HG02973 (cell line): Measurements from ENCODE around the gene SLC49A3.
"Not testable (repeated sequence)": the region's sequence is repeated elsewhere in the genome, so short reads cannot be mapped to it uniquely, and the experiment has no call there.

Experiments
- ATAC-seq: cut with Tn5 transposase; IDR thresholded peaks from one replicate; pipeline ENCODE4 v1.9.1; 2021; ENCODE audit warnings: moderate library complexity; ENCODE audit not compliant: unreplicated experiment

SLC49A3 gene

DNA sequence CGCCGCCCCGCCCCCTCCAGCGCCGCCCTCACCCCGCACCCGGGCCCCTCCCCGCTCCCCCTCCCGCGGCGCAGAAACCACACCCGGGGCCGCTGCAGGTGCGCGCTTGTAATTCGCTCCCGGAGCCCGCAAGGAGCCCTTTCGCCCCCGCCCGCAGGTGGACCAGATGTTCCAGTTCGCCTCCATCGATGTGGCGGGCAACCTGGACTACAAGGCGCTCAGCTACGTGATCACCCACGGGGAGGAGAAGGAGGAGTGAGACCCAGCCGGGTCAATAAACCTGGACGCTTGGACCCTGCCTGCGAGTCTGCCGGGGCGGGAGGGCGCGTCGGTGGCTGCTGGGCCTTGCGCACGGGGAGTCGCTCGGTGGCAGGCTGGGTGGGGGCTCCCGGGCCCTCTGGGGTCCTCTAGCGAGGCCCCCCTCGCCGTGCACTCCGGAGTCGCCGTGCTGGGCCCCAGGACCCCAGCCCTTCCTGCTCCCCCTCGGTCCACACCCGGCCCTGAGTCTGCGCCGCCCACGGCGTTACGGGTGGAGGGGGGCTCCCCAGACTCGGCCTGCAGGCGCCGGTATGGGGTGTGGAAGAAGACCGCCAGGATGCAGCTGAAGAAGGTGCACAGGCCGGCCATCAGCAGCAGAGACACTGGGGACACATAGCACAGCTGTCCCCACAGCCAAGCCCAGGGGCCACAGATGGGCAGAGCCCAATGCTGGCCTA is 7.1 kb downstream of the SLC49A3 start:
- no peak for ATAC-seq

DNA sequence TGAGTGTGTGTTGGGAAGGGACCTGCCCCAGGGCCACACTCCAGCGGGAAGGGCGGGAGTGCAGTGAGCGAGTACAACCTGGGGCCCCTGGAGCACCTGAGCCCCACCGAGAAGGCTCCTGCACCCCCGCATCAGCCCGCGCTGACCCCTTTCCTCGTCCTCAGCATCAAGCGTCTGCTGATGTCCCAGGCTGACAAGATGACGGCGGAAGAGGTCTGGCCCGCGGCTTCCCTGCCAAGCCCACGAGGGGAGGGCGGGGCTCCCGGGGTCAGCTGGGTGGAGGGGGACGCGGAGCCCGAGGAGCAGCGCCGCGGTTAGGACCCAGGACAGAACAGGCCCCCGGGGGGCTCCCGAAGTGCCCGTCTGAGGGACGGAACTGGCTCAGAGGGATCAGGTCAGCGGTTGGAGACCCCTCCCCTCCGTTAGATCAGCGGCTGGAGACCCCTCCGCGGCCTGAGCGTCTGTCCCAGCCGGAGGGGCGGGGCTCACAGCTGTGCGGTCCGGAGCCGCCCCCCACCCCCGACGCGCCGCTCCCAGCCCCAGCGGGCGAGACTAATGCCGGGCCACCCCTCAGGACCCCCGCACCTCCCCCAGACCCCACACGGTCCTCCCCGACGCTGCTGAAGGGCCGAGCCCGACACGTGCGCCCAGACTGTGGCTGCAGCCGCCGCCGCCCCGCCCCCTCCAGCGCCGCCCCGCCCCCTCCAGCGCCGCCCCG is 7.9 kb downstream of the SLC49A3 start:
- ATAC-seq: no peak

DNA sequence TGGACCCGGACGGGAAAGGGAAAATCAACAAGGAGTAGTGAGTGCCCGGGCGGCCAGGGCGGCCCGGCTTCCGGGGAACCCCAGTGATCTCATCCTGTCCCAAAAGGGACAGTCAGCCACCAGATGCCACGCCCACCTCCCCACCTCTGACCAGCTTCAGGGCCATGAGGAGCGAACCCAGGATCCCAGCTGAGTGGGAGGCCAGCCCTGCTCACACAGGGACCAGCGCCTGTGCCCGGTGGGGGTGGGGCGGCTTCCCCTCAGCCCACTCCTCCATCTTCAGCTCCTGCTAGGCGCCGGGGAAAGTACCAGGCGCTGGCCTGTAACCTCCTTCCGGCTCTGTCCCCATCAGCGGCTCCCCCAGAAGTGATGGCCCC is 8.4 kb downstream of the SLC49A3 start:
- no peak for ATAC-seq

DNA sequence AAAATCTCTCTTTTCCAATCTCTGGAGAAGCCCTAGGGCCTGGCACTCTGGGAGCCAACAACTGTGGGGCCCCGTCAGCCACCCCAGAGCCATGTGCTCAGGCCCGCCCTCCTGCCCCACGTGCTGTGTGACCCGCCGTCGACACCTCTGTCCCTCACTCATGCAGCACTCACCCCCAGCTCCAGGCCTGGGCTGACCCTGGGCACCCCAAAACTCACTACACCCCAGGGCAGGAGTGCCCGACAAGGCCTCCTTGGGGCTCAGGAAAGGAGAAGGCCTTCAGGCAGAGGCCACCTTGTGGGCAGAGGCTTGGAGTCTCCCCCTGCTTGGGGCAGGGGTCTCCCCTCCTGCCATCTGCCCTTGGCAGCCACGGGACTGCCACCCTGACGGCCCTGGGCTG is 8.9 kb downstream of the SLC49A3 start:
- ATAC-seq: no peak

DNA sequence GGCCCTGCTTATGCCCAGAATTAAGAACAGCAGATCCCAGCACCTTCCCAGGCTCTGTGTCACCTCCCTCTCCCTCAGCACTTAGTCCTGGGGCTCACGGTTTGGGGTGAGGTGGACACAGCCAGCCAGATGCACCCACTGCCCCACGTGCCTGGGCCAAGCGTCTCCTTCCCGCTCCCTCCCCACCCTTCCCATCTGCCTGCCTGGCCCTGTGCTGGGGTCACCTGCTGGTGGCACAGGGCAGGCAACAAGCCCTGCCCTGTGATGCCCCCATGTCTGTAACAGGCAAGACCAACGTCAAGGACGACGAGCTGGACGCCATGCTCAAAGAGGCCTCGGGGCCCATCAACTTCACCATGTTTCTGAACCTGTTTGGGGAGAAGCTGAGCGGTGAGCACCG is 9.3 kb downstream of the SLC49A3 start:
- ATAC-seq: no peak

DNA sequence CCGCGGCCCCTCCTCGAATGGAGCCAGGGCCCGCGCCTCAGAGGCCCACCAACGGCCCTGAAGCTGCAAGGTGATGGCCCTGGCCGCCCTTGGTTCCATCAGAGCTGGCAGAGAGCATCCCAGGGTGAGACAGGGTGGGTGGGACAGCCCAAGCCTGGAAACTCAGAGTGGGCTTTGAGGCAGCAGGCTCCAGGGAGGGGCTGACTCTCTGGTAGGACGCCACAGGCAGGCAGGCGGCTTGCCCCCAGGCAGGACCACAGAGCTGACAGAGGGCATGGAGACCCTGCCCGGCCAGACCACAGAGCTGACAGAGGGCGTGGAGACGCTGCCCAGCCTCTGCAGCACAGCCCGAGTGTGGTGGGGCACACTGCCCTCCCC is 9.9 kb downstream of the SLC49A3 start:
- ATAC-seq: no peak

DNA sequence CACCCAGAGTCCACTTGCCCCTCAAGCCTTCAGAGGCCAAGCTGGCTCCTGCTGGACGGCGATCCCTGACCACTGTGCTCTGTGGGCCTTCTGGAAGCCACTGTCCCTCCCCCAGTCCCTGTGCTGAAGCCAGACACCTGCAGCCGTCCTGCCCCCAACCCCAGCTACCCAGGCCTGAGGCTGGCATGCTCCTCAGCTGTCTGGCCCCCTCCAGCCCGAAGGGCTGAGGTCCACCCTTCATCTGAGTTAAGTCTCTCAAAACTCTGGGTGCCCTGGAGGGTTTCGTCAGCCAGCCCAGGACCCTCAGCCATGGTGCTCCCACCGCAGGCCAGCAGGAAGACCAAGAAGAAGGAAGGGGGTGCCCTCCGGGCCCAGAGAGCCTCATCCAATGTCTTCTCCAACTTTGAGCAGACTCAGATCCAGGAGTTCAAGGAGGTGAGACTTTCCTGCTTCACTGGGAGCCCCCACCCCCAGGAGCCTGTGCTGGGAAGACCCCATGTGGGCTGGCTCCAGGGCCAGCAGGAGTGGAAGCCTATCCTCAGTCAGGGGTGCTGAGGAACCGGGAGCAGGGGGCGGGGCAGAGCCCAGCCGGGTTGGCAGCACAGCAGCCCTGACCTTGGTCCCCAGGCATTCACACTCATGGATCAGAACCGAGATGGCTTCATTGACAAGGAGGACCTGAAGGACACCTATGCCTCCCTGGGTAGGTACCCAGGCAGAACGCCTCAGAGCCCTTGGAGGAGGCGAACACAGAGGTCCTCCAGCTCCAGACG is 10.4 kb downstream of the SLC49A3 start:
- no peak for ATAC-seq

DNA sequence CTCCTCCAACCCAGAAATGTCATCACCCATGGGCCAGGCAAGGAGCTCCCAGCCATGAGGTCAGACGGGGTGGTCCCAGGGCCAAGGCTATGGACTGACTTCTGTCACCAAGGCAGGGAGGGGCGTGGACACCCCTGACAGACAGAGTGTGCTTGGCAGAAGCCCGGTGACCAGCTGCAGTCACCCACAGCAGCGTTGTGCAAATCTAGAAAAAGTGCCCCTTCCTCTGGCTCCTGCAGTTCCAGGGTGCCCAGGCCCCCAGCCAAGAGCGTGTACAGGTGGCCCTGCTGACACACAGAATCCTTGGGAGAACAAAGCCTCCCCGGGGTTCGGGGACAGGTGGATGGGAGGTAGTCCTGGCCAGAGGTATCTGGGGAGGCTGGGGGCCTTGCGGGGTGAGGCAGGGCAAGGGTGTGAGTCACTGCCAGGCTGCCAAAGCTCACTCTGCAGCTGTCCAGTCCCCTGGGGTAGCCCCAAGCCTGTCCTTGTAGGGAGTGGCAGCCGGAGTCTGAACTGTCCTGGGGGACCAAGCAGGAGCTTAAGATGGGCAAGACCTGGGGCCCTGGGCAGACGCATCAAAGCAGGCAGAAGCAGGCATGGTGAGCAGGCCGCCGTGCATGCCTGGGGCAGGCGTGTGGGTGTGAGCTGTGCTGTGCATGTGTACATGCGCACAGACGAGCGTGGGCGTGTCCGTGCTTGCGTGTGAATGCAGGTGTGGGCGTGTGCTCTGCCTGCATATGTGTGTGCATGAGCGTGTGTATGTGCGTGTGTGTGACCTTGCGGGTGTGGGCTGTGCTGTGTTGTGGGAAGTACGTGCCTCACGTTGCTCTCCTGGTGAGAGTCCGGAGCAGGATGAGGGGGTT is 11.3 kb downstream of the SLC49A3 start:
- ATAC-seq: no peak

DNA sequence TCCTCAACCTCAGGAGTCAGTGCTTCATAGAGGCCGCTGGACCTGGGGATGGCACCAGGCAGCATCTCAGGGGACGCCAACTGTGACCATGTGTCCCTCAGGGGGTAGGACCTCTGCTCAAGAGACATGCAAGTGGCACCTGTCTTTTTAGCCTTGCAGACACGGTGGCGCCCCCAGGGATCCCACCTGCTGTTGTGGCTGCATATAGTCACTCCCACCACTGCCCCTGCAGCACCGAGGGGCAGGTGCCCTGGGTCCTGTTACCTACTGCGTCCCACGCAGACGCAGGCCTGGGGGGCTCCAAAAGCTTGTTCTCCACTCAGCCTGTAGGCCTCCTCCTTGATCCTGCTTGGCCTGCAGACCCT is 12.1 kb downstream of the SLC49A3 start:
- no peak for ATAC-seq

DNA sequence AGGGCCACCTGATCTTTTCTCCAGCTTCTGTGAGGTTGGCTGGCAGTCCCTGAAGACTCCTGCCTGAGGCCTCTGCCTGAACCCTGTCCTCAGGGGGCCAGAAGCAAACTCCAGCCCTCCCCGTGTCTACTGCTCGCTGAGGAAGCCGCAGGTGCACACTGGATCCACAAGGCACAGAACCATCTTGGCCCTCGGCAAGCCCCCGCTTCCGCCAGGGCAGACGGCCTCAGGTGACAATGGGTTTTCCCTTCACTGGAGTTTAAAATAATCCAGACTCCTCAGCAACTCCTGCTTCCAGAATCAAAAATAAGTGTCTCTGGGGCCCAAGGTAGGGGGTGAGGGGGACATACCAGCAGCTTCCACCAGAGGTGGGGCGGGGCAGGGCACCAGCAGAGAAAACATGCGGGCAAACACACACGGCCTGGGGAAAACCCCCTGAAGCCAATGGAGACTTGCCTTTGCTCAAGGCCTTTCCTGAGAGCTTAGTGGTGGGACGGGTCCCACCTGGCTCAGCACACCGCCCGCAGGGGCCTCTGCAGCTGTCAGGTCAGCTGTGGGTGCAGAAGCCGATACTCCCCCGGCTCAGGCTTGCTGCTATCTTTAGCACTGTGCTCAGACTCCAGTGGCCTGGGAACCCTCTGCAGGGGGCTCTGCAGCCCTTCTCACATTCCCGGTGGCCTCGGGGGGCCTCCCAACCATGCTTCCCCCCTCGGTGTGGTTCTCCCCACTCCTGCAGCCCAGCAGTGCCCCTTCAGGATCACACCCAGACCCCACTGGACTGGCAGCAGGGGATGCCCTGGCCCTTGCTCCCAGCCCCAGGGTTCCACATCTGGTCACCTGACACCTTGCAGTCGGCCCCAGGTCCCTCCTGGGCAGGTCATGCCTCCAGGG is 12.7 kb downstream of the SLC49A3 start:
- peak; percentile 25 for ATAC-seq

DNA sequence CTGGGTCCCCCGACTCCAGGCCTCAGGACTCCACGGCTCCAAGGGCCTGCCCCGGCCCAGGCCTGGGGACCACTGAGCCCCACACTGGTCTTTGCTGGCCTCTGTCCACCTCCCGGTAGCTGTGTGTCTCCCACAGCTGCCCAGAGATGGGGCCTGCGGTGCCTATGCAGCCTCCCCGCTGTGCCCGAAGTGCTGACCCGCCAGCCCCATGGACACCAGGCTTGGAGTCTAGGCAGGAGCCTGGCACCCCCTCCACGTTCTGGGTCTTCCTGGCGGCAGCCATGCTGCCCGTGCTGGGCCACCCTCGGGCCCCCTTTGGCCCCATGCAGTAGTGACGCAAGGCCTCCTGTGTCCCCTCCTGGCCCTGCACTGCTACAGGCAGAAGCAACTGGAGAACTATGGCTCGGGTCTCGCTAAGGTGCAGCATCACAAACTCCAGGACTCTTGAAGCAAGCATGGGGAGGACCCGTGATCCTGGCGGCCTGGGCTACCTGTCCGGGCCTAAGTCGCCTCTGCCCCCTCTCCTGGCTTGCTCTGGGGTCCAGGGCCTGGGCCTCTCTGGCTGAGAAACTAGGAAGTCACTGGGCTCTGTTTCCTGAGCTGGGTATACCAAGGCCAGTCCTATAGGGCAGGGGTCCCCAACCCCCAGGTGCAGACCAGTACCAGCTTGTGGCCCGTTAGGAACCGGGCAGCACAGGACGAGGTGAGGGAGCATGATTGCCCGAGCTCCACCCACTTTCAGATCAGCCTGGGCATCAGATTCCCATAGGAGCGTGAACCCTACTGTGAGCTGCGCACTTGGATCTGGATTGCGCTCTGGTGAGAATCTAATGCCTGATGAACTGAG is 13.7 kb downstream of the SLC49A3 start:
- ATAC-seq: no peak

DNA sequence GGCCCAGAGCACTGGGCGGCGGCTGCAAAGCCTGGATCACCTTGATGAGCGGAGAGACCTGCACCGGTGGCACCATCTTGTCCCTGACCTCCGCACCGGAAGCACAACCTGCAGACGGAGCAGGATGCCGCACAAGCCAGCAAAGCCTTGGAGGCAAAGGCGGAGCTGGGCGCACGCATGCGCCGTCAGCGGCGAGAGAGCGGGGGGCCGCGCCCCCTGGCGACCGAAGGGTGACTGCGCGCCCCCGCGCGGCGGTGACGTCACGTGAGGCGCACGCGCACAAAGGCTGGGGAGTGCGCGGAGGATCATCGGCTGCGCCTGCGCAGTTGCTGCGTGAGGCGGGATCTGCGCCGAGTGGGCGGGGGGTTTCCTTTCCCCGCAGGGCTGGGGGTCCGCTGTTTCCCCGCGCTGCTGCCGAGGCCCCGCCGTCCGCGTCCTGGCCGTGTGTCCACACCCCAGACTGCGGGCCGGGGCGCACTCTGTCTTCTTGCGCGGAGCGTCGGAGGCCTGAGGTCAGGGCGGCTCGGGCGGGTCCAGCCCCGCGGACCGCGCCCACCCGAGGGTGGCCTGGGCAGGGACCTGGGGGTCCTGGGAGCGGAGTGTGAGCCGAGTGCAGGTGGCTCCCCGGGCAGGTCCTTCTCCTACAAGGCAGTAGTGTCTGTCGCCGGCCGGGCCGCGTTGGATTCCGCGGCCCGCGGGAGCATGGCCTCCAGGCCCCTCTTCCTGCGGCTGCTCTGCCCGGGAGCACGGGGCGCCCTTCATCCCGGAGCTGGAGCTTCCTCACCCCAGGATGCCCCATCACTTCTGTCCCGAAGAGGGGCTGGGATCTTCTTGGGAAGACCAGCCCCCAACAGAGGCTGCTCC is 14.5 kb downstream of the SLC49A3 start, which contains the start of the genes ATP5ME and MYL5:
ATP5ME (minus strand) TSS at position 105 of the 864 bp plus-strand sequence; CDS start at position 76, 29 bp downstream.
MYL5 (plus strand) TSS at position 371 of the 864 bp plus-strand sequence. CDS start 3,485 bp downstream, outside the sequence.
- ATAC-seq: peak; percentile 71

DNA sequence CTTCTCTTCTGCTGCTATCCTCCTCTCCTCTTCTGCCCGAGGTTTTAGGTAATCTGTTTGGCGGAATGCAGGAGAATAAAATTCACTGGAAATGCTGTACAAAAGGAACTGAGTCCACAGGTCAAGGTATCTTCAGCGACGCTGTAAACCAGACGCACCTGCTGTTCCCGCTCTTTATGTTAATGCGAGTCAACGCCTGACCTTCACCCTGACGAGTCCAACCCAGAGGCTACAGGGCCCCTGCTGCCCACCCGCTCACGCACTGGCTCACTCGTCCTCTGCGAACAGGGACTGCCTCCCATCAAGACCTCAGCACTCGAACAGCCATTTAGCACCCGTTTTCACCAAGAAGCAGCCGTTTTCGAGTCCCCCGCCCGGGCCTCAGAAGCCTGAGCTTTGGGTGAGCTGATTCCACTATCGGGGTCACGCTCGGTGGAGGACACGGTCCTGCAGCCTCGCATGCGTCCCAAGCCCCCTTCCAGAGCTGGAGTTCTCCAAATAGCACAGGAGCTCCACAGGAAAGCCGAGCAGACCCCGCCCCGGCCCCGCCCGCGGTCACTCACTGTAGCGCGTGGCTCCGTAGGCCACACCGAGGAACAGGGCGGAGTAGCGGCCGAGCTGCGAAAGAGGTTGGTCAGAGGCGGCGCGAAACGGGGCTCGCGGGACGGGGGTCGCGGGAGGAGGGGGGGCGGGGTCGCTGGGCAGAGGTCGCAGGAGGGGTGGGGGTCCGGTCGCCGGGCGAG is 15.4 kb downstream of the SLC49A3 start:
- no peak for ATAC-seq

DNA sequence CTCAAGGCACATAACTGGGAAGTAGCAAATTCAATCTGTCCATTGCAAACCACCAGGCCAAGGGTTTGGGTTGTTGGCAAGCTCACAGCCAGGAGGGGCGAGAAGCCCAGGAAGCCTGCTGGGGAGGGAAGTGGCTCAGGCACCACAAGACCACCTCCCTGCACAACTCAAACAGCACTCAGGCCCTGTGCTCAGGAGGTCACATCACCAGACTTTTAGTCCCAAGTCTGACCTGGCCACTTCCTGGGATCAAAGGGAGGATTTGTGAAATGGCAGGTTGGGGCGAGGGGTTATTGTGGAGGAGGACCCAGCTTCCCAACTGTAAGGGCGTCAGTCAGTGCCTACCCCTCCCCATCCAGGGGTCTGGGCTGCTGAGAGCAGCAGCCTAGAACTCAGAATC is 17.2 kb downstream of the SLC49A3 start:
- no peak for ATAC-seq

DNA sequence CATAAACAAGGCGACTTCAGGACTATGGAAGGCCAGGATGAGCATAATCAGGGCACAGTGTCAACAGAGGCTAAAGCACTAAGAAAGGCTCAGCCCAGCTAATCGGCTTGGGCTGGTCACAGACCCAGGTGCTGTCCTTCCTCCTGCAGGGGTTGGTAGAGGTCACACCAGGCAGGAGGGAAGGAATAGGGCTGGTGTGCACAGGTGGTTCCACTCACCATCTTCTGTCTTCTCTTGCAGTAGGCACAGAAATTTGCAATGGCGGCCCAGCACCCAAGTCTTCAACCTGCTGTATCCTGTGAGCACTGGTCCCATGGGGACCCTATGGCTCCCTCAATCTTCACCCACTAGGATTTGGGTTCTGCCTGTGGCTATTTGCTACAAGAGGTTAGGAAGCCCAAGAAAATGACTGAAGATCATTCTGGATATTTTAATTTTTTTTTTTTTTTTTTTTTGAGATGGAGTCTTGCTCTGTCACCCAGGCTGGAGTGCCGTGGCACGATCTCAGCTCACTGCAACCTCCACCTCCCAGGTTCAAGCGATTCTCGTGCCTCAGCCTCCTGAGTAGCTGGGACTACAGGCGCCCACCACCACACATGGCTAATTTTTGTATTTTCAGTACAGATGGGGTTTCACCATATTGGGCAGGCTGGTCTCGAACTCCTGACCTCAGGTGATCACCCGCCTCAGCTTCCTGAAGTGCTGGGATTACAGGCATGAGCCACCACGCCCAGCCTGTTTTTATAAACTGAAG is 19.0 kb downstream of the SLC49A3 start:
- ATAC-seq: not testable (repeated sequence)

DNA sequence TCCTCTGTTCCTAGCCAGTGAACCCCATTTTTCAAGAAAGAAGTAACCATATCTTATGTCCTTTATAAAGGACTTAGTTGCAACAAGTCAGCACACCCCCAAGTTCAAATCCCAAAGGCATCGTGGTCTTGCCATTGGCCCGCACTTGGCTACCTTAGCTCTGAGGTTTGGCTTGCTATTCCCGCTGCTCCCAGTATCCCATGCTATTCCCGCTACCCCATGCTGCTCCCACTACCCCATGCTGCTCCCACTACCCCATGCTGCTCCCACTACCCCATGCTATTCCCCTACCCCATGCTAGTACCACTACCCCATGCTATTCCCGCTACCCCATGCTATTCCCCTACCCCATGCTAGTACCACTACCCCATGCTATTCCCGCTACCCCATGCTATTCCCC is 20.7 kb downstream of the SLC49A3 start:
- not testable (repeated sequence) for ATAC-seq

DNA sequence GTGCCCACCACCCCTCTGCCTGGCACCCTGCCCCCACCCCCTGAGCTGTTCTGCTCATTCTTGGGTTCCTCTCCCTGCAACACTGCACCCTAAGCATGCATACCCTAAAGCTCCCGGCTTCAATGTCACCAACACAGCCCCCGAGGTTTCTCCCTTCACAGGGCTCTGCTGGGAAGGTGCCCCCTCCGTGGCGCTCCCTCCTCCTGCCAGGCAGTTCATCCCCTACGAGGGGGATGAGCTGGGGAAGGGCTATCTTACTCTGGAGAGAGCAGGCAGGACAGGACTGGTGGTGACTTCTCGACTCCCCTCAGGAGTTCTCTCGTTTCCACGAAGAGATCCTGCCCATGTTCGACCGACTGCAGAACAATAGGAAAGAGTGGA is 21.4 kb downstream of the SLC49A3 start:
- ATAC-seq: no peak
